NCI-H1048 (cell line): ENCODE results near the gene LYG1.

ENCODE experiments used
- DNase-seq: peaks from one replicate; lab custom pipeline; 2025; lab: John Stamatoyannopoulos, UW

The LYG1 gene

GRCh38 chr2:99275882-99276281 lies 25.1 kb downstream of the LYG1 start:
- DNase-seq = no peak

- no peak for DNase-seq
These were observed 39.8 kb downstream of the LYG1 start for GRCh38 chr2:99261242-99261641.

GRCh38 chr2:99260184-99260583 lies 40.8 kb downstream of the LYG1 start:
- no peak for DNase-seq

- no peak for DNase-seq
These were observed 41.5 kb downstream of the LYG1 start for GRCh38 chr2:99259465-99259864.

- no peak for DNase-seq
These were observed 44.3 kb downstream of the LYG1 start for GRCh38 chr2:99256677-99257076.

- no peak for DNase-seq
These were observed 45.3 kb downstream of the LYG1 start, which contains the start of gene LYG2 for GRCh38 chr2:99255491-99256318. TSS of gene LYG2 (minus strand) at chr2:99255666. CDS start at chr2:99254260, 1,406 bp downstream.

- no peak for DNase-seq
These were observed 51.0 kb downstream of the LYG1 start for GRCh38 chr2:99249951-99250350.

GRCh38 chr2:99242151-99242550 lies 58.8 kb downstream of the LYG1 start:
- DNase-seq = no peak

- no peak for DNase-seq
These were observed 60.6 kb downstream of the LYG1 start for GRCh38 chr2:99240431-99240830.

GRCh38 chr2:99238599-99238998 lies 62.4 kb downstream of the LYG1 start:
- DNase-seq = no peak
